GM18508 (cell line): Measurements from ENCODE around the gene MRRF.
"Not testable (repeated sequence)": the region's sequence is repeated elsewhere in the genome, so short reads cannot be mapped to it uniquely, and the experiment has no call there.

Experiments used
- ATAC-seq: cut with Tn5 transposase; IDR thresholded peaks from one replicate; pipeline ENCODE4 v1.9.1; 2021; ENCODE audit warnings: moderate number of reproducible peaks; ENCODE audit not compliant: insufficient read depth, unreplicated experiment

MRRF gene

DNA sequence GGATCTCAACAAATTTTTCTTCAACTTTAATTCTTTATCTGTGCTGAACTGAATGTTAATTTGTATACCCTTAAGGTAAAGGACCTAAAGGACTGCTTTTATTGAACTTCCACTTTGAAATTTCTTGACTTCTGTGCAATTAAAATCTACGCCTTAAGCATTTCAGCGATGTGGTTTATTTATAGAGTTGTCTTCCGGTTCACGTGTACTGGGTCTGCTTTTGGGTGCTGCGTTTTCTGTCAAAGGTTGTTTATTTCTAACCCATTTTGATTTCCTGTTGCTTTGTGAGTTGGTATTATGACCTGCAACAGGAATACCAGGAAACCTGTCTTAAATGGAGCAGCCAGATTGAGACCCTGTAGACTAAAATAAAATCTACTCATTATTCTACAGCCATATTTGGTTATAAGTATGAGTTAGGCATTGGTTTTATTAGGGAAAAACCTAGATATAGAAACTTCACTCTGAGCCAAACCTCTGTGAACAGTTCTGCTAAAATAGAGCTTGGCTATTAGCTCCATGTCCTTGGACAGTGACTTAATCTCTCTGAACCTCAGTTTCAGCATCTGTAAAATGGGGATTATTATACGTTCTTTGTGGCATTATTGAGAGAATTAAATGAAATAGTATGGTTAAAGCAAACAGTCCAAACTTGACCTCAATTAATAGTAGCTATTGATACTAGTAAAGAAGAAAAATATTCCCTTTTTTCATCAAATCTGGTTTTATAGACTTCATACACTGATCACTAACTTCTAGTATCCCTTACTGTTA lies 3.5 kb downstream of the MRRF start:
- no peak for ATAC-seq

DNA sequence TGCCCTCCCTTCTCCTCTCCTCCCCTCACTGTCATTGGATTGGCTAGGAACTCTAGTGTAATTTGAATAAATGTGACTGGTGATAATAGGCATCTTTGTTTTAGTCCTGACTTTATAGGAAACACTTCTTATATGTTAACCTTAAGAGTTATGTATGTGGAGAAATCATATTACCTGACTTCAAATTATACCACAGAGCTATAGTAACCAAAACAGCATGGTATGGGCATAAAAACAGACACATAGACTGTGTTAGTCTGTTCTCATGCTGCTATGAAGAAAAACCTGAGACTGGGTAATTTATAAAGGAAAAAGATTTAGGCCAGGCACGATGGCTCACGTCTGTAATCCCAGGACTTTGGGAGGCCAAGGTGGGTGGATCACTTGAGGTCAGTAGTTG lies 9.4 kb downstream of the MRRF start:
- ATAC-seq: no peak

DNA sequence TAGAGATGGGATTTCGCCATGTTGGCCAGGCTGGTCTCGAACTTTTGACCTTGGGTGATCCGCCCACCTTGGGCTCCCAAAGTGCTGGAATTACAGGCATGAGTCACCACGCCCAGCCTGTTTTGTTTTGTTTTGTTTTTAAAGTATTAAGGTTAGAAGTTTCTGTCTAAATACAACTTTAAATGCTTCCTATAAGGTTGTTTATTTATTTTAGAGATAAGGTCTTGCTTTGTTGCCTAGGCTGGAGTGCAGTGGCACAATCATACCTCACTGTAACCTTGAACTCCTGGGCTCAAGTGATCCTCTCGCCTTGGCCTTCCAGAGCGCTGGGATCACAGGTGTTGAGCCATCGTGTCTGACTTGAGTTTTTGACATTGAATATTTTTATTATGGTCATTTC lies 11.4 kb downstream of the MRRF start:
- no peak for ATAC-seq

DNA sequence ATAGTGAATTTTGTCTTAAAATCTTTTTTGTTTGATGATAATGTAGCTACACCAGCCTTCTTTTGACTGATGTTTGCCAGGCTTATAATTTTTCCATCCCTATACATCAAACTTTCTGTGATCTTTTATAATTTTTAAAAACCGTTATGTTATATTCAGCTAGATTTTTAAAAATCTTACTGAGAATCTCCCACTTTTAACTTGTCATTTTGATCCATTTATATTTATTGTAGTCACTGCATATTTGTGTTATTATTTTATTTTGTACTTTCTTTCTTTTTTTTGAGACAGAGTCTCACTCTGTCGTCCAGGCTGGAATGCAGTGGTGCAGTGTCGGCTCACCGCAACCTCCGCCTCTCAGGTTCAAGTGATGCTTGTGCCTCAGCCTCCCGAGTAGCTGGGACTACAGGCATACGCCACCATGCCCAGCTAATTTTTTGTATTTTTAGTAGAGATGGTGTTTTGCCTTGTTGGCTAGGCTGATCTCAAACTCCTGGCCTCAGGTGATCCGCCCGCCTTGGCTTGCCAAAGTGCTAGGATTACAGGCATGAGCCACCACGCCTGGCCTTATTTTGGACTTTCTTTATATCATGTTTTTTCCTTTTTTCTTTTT lies 12.7 kb downstream of the MRRF start:
- no peak for ATAC-seq

DNA sequence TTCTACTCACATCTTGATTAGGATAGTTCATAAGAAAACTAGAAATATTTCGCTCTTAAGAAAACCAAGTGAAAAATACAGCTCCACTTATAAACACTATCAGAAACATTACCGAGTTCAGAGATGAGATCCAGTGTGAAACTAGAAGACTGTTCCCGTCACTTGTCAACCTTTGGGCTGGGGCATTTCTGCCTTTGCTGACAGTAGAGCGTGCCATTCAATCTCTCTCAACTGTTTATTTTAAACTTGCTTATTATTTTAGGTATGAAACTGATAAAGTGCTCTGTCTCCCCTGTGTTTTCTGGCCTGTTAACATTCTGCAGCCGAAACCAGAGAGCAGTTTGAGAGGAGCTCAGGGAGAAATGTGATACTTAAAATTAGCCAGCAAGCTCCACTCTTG lies 16.7 kb downstream of the MRRF start:
- ATAC-seq: no peak

DNA sequence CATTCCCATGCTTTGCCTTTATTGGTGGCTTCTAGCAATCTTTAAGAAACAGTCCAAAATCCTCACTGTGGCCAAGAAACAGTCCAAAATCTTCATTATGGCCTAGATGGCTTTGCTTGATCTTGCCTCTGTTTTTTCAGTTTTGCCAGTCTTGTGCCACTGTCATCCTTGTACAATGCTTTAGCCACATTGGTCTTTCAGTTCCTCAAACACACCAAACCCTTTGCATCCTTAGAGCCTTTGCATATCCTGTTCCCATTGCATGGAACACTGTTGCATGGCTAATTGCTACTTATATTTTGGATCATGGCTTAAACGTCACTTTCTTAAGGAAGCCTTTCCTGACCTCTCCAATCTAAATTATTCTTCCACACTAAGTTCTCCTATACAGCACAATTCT lies 22.1 kb downstream of the MRRF start:
- no peak for ATAC-seq

DNA sequence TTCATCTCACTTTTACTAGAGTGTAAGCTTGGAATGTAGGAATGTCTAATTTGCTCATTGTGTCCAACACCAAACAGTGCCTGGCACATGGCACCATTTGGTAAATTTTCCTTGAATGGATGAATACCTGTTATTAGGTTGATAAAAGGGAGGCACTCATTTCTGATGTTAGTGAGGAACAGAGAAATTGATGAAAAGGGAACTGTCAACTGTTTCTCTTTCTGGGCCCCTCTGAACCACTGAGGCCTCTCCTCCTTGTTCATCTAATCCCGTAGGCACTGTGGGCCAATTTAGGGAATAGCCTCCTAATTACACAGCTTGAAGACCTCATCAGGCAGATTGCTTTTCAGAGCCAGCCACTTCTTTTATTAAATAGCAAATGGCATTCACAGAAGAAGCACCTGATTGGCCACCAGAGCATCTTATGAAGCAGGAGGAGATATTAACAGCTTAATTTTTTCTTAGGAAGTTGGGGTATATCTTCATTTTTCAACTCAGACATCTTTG lies 22.6 kb downstream of the MRRF start:
- ATAC-seq: no peak

DNA sequence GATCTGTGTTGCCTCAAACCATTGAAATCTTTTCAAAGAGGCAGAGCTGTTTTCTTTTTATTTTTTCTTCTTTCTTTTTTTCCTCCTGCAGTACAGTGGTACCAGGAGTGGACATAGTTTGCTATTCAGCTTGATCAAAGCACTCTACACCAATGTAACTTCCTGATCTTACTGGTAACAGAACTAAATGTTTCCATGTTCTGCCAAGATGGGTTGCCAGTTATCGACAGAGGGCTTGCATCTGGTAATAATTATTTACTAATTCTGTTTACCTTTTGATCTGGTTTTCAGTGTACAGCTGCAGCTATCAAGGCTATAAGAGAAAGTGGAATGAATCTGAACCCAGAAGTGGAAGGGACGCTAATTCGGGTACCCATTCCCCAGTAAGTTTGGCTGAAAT lies 26.8 kb downstream of the MRRF start:
- ATAC-seq: no peak

DNA sequence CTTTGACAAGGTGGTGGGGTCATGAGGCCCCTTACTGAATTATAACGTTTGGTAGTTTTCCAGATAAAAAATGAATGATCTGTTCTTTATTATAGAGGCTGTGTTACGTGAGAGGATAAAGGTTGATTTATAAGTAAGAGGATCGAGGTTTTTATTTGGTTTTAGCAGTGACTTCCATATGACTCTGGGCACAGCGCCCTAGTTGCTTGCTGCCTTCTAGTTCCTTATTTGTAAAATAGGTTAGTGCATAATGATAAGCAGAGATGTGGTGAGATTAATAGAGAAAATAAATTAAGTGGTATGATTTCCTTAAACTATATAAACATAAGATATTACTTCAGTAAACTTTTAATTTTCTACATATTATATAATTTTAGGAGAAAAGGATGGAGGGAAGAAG lies 29.8 kb downstream of the MRRF start:
- no peak for ATAC-seq

DNA sequence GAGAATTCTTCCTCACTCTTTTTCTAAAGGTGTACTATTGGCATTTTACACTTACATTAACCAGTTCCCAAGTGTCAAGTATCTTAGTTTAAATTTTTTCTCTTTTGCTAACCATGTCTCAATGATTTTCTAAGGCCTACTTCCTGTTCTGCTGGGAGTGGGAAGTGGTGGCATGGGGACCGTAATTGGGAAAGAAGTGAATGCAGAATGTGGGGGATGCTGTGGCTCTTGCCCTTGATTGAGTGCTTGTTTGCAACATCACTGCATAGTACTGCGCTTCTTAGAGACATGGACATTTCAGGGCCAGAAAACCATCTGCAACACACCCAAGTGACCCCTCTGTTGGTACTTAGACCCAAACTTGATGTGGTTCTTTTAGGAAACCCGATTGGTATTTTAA lies 32.8 kb downstream of the MRRF start:
- ATAC-seq: no peak

DNA sequence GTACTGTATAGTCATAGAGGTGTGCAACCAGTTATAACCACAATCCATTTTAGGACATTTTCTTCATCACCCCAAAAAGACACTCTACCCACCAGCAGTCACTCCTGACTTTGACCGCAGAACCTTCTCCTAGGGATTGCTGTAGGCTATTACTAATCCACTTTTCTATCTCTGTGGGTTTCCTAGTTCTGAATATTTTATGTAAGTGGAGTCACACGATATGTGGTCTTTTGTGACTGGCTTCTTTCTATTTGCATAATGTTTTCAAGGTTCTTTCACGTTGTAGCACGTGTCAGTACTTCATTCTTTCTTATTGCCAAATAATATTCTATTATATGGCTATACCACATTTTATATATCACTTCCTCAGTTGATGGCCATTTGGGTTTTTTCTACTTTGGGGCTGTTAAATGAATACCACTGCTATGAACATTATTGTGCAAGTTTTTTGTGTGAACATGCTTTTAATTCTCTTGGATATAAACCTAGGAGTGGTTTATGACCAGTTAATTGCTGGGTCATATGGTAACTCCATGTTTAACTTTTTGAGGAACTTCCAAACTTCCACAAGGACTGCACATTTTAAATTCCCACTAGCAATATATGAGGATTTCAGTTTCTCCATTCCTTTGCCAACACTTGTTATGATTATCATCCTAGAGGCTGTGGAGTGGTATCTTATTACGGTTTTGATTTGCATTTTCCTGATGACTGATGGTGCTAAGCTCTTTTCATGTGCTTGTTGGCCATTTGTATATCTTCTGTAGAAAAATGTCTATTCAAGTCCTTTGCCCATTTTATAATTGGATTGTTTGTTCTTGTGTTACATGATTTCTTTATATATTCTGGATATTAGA lies 37.8 kb downstream of the MRRF start:
- no peak for ATAC-seq

DNA sequence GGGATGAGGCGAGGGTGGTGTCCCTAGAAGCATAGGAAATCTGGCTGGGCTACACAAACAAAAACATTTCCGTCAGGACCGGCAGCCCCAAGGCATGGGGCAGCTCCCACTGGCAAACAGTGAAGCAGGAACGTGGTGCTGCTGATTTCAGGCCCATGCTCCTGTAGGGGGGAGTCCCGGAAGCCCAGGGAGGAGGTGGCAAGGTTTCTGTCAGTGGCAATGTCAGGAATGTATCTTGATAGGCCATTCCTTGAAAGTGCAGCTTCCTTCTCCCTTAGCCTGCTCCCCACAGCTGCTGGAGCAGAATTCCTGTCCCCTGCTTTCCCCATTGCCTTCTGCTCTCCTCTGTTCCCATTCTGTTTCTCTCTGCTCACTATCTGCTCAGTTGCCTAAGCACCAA lies 42.4 kb downstream of the MRRF start:
- ATAC-seq: no peak

DNA sequence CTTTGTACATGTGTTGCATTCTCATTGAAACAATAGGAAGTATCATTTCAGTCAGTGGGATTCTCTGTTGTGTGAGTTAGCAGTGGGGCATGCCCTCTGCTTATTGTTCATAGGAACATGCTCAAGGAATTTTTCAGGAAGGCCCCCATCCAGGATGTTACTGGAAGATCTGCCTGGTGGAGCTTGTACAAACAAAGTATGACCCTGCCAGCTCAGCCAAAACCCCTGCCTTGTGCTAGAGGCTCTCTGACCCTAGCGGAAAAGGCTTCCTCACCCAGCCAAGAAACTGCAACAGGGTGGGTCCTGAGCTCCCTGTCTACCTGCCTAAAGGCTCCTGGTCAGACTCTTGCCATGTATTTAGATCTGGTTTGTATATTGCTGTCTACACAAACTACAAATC lies 43.2 kb downstream of the MRRF start:
- ATAC-seq: no peak

DNA sequence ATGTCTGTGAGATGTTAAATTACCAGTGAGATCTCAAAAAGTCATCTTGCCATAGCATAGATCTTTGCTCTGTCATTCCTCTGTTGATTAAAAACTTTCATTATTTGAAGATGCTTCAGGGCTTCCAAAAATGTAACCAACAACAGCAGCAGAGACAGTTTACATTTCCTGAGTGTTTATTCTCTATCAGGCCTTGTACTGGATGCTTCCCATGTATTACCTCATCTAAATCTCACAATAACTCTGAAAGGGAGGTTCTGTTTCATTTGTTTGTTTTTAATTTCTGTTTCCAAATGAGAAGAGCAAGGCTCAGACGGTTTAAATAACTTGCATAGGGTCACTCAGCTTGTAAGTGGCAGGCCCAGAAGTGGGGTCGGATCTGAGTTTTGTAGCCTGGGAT lies 45.2 kb downstream of the MRRF start:
- no peak for ATAC-seq

DNA sequence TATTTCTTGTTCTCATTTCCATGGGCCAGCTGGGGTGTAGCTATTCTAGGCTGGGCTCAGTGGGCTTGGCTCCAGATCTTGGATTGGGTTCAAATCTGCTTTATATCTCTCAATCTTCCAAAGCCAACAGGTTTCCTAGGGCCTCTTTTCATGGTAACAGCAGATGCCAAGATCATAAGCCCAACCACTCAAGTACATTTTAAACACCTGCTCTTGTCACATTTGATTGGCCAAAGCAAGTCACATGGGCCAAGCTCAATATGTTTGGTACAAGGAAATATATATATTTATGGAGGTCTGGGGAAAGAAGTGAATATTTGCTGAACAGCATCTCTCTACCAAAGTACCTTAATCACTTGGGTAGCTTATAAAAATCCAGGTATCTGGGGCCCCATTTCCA lies 49.5 kb downstream of the MRRF start:
- no peak for ATAC-seq

DNA sequence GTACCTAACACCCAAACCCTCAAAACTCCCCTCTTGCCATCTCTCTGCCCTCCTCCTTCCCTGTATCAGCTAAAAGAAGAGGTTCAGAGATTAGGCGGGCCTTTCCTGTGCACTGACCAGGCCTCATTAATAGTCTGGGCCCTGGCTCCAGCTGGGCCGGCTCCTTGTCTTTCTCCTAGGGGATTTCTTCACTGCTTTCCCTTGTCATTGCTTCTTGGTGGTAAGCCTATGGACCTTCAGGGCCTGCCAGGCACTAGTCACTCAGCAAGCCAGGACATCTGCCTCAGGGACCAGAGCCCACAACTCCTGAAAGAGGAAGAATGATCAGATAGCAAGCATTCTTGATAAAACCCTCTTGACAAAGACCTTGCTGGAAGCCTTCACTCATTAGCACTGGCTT lies 50.9 kb downstream of the MRRF start:
- no peak for ATAC-seq

DNA sequence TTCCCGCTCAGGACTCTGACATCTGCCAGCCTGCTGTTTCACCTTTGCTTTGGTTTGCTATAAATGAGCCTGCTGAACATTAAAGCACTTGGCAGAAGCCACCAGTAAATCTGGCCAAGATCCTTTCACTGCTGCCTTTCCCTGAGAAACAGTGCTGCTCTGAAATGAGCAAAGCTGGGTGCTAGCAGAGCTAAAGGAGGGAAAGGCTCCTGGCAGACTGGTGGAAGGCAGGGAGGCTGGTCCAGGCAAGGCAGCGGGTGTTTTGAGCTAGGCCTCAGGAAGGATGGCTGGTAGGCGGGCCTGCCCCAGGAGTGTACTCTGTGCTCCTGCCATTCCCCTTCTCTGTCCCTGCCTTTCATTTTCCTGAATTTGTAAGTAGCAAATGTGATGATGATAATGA lies 53.6 kb downstream of the MRRF start:
- ATAC-seq: no peak

DNA sequence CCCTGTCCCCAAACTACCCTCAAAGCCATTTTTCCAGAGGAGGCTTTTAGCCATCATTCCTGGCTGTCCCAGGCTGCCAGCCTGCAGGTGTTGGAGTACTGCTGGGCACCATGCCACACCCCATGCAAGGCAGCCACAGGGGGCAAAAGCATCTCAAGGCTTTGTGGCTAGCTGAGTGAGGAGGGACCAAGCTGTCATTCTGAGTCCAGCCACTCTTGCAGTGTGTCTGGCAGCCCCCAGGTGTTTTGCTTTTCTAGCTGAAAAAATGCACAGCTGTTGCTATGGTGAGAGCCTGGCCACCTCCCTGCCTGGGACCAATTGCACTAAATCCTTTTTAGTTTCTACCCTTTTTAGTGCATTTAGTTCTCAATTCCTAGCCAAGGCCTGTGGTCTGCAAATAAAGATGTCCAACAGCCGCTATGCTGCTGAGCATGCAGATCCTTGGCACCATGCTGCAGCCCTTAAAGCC lies 55.8 kb downstream of the MRRF start:
- ATAC-seq: no peak

DNA sequence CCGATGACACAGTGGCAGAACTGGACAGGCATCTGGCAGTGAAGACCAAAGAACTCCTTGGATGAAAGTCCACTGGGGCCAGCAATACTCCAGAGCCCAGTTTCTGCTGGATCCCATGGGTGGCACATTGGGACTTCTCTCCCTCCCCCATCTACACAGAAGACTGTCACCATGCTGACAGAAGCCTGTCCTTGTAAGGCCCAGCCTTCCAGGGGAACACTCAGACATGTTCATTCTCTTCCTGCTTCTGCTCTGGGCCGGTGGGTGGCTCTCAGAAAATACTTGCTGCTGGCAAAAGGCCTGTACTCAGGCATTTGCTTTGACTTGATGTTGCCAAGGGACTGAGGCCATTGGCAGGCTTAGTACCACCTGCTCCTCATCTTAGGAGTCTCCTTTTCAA lies 57.9 kb downstream of the MRRF start:
- no peak for ATAC-seq

DNA sequence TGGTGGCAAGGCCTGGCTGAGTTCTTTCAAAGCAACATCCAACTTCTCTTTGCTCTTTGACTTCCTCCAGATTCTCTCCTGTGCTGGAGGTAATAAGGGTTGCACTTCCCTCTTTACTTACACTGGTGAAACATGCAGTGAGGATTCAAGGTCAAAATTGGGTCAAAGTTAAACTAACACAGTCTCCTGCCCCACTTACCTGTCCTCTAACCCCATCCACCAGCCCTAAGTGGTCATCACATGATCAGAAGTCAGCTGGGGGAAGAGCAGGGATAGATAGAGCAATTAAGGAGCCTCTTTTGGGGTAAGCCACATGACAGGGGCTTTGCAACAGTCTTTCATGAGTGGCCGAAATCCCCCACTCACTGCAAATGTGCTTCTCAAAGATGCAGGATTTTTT lies 60.0 kb downstream of the MRRF start:
- not testable (repeated sequence) for ATAC-seq

DNA sequence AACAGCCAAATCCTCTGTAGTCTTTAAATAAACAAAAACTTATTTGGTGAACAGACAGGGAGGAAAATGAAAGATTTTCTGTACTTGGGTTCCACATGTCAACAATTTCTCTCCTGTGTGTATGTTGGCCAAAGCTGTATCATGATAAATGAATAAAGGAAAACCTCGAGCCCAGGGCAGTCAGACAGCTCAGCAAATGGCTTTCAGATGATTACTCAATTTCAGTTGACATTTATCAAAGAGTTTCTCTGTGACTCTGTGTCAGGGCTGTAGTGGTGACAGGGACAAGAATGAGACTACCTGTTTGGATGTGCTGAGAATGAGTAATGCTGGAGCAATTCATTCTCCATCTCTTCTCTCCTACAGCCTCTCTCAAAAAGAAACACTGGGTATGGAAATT lies 60.4 kb downstream of the MRRF start:
- ATAC-seq: no peak
